HCT116 (cell line): ENCODE data around the gene ZNF212. TPM values are rescaled to one million over a fixed set of nuclear protein-coding genes. Genes with fewer than 3 reads are reported as not detected.

Experiments
- ATAC-seq: fragments of 200-7000 bp; cut with Tn5 transposase; 2 replicates; pipeline ENCODE4 v1.9.1; 2020; ENCODE audit warnings: mild to moderate bottlenecking, moderate library complexity
- BruUV-seq: library from RNA; stranded (reverse); fragments of 400-500 nt; replicated peaks from 2 replicates; lab custom pipeline; 2021; lab: Mats Ljungman, UMichigan
- CTCF ChIA-PET: fragments of 300-600 bp; sonication (Branson Sonifier 250); formaldehyde crosslinking; loops from one replicate; lab custom pipeline; 2021; ENCODE audit warnings: antibody characterized with exemption; lab: Charles Lee
- POLR2A ChIA-PET: fragments of 300-600, 350-600 bp; sonication (Branson Sonifier 250); formaldehyde crosslinking; loops from one replicate; lab custom pipeline; 2021; ENCODE audit warnings: antibody characterized with exemption; lab: Charles Lee
- RAD21 ChIA-PET, 2 experiments: fragments of 300-600 bp; sonication (Branson Sonifier 250); formaldehyde crosslinking; loops; one replicate each; lab custom pipeline; 2023; ENCODE audit warnings: low total read pairs in 2 of 2; ENCODE audit not compliant: uncharacterized antibody in 2 of 2, unreplicated experiment in 2 of 2, low non-redundant PET in 1 of 2; lab: Charles Lee
- DNase-seq: peaks from one replicate; pipeline ENCODE4 v3.0.0-alpha.2; 2010; ENCODE audit warnings: low read depth, low spot score
- H2AFZ ChIP-seq: fragments of 200-600 bp; shearing (Covaris generic), sonication (generic); 2 replicates; pipeline ENCODE4 v1.6.1; 2017; ENCODE audit warnings: low read depth, mixed run types, mixed read lengths, antibody characterized with exemption, low read length; ENCODE audit not compliant: poor library complexity, severe bottlenecking
- H3K27ac ChIP-seq: 2 replicates; pipeline ENCODE4 v1.5.1; 2012; ENCODE audit warnings: low read depth, low read length
- H3K27me3 ChIP-seq: fragments of 200-600 bp; sonication (generic); 2 replicates; pipeline ENCODE4 v1.6.1; 2016; ENCODE audit warnings: mixed run types, low read length, mixed read lengths; ENCODE audit not compliant: insufficient read depth
- H3K36me3 ChIP-seq, 2 experiments: fragments of 200-500 bp in 1 of 2; fragments of 200-600 bp in 1 of 2; sonication (Bioruptor generic) in 1 of 2; sonication (generic) in 1 of 2; 2 replicates each; pipeline versions ENCODE4 v1.5.1 to v1.6.1; 2014 to 2016; ENCODE audit warnings: low read length in 2 of 2, inconsistent platforms in 1 of 2, mixed read lengths in 1 of 2, mixed run types in 1 of 2; ENCODE audit not compliant: insufficient read depth in 2 of 2, control insufficient read depth in 1 of 2
- H3K4me1 ChIP-seq, 2 experiments: fragments of 200-600 bp in 1 of 2; sonication (generic) in 1 of 2; 2 replicates each; pipeline versions ENCODE4 v1.5.1 to v1.6.1; 2012 to 2017; ENCODE audit warnings: low read length in 2 of 2, inconsistent platforms in 1 of 2, mild to moderate bottlenecking in 1 of 2, mixed read lengths in 1 of 2, mixed run types in 1 of 2, moderate library complexity in 1 of 2; ENCODE audit not compliant: insufficient read depth in 2 of 2, control insufficient read depth in 1 of 2
- H3K4me2 ChIP-seq: fragments of 200-600 bp; sonication (generic); 2 replicates; pipeline ENCODE4 v1.6.1; 2017; ENCODE audit warnings: mixed run types, low read length, mixed read lengths
- H3K4me3 ChIP-seq, 2 experiments: fragments of 200-600 bp in 1 of 2; sonication (generic) in 1 of 2; replicated peaks in 1 of 2; 2 replicates each; pipeline ENCODE4 v1.5.1; 2011 to 2016; ENCODE audit warnings: low read length in 2 of 2, control low read depth in 1 of 2, low read depth in 1 of 2, mild to moderate bottlenecking in 1 of 2, mixed read lengths in 1 of 2, mixed run types in 1 of 2
- H3K79me2 ChIP-seq: fragments of 200-600 bp; sonication (generic); 2 replicates; pipeline ENCODE4 v1.6.1; 2017; ENCODE audit warnings: mild to moderate bottlenecking, mixed run types, low read length, moderate library complexity, mixed read lengths; ENCODE audit not compliant: insufficient read depth
- H3K9ac ChIP-seq: fragments of 200-600 bp; sonication (generic); 2 replicates; pipeline ENCODE4 v1.6.1; 2016; ENCODE audit warnings: low read length, mixed read lengths
- H3K9me2 ChIP-seq: fragments of 200-600 bp; sonication (generic), shearing (Covaris generic); 2 replicates; pipeline ENCODE4 v1.6.1; 2017; ENCODE audit warnings: mixed run types, mild to moderate bottlenecking, moderate library complexity; ENCODE audit not compliant: insufficient read depth
- H3K9me3 ChIP-seq, 2 experiments: fragments of 200-500 bp in 1 of 2; fragments of 200-600 bp in 1 of 2; sonication (Bioruptor generic) in 1 of 2; sonication (generic) in 1 of 2; 2 replicates each; pipeline ENCODE4 v1.6.1; 2014 to 2017; ENCODE audit warnings: low read length in 2 of 2, mixed read lengths in 2 of 2, inconsistent platforms in 1 of 2, low read depth in 1 of 2, mild to moderate bottlenecking in 1 of 2, mixed run types in 1 of 2, moderate library complexity in 1 of 2; ENCODE audit not compliant: control insufficient read depth in 1 of 2, insufficient read depth in 1 of 2
- H4K20me1 ChIP-seq: fragments of 200-600 bp; sonication (generic), shearing (Covaris generic); 2 replicates; pipeline ENCODE4 v1.6.1; 2017; ENCODE audit warnings: mixed run types, mild to moderate bottlenecking, moderate library complexity; ENCODE audit not compliant: insufficient read depth
- CBX3 ChIP-seq: IDR thresholded peaks from 2 replicates; pipeline ENCODE4 v1.6.1; 2012; ENCODE audit warnings: low read depth
- ELF1 ChIP-seq: IDR thresholded peaks from 2 replicates; pipeline ENCODE4 v1.6.1; 2012; ENCODE audit warnings: low read depth, borderline replicate concordance
- JUND ChIP-seq: IDR thresholded peaks from 2 replicates; pipeline ENCODE4 v1.6.1; 2012
- RAD21 ChIP-seq: IDR thresholded peaks from 2 replicates; pipeline ENCODE4 v1.6.1; 2012; ENCODE audit warnings: low read depth, mild to moderate bottlenecking
- ZFX ChIP-seq: fragments of 450-650 bp; IDR thresholded peaks from 2 replicates; pipeline ENCODE4 v1.6.1; 2017
- intact Hi-C: fragments of 100-400 bp; cut with micrococcal nuclease; formaldehyde crosslinking; loops from 2 replicates; pipeline ENCODE4 v1.10.0; 2022
- total RNA-seq: library from RNA; stranded (reverse); gene quantifications from one replicate; pipeline ENCODE4 v1.2.1, GENCODE V29; 2021; ENCODE audit not compliant: unreplicated experiment
- TF ChIP-seq, protein P1 (sequence below): IDR thresholded peaks from 2 replicates; pipeline ENCODE4 v1.6.1; 2012; ENCODE audit warnings: low read depth

The ZNF212 gene
- total RNA-seq, 1 experiment from 2014 or later: 13.7 TPM

DNA sequence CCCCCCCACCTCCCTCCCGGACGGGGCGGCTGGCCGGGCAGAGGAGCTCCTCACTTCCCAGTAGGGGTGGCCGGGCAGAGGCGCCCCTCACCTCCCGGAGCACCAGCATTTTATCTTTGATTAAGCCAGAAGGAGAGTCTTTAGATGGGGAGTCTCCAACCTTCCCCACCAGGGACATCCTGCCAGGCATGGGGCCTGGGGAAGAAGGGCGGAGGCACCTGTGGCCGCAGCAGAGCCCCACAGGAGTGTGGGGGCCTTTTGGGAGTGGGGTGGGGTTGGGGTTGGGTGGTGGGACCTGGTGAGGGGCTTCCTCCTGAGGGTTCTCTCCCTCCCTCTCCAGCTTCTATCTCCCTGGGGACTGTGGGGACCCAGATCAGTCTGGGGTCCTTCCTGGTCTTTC lies 40.7 kb downstream of the ZNF212 start:
- no peak overlapping the region for H2AFZ ChIP-seq
- POLR2A ChIA-PET: no interaction called here
- H3K36me3 ChIP-seq: 0 out of 4 replicates have a peak, but pooled peaks cover 0 to 2% of the 10 kb centered on the region in 2 experiments
- TF ChIP-seq ZFX: no peak
- TF ChIP-seq, protein P1, sequence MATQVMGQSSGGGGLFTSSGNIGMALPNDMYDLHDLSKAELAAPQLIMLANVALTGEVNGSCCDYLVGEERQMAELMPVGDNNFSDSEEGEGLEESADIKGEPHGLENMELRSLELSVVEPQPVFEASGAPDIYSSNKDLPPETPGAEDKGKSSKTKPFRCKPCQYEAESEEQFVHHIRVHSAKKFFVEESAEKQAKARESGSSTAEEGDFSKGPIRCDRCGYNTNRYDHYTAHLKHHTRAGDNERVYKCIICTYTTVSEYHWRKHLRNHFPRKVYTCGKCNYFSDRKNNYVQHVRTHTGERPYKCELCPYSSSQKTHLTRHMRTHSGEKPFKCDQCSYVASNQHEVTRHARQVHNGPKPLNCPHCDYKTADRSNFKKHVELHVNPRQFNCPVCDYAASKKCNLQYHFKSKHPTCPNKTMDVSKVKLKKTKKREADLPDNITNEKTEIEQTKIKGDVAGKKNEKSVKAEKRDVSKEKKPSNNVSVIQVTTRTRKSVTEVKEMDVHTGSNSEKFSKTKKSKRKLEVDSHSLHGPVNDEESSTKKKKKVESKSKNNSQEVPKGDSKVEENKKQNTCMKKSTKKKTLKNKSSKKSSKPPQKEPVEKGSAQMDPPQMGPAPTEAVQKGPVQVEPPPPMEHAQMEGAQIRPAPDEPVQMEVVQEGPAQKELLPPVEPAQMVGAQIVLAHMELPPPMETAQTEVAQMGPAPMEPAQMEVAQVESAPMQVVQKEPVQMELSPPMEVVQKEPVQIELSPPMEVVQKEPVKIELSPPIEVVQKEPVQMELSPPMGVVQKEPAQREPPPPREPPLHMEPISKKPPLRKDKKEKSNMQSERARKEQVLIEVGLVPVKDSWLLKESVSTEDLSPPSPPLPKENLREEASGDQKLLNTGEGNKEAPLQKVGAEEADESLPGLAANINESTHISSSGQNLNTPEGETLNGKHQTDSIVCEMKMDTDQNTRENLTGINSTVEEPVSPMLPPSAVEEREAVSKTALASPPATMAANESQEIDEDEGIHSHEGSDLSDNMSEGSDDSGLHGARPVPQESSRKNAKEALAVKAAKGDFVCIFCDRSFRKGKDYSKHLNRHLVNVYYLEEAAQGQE: no peak
- no peak for TF ChIP-seq ELF1
- ATAC-seq (no peak), DNase-seq (no peak)
- CTCF ChIA-PET: no interaction called here
- BruUV-seq: no TSS peak
- no peaks in the 10 kb centered on the region for H3K79me2 ChIP-seq
- H3K9me2 ChIP-seq: no peaks in the 10 kb centered on the region
- H3K9me3 ChIP-seq: no peaks in the 10 kb centered on the region
- H3K4me2 ChIP-seq: no peak overlapping the region
- no peaks in the 10 kb centered on the region for H3K27me3 ChIP-seq
- no peak overlapping the region for H3K9ac ChIP-seq
- no peak overlapping the region for H3K27ac ChIP-seq
- no peak overlapping the region for H3K4me3 ChIP-seq
- peaks cover 0 to 8% of the 10 kb centered on the region in 2 experiments; a peak in 2 of 4 replicates for H3K4me1 ChIP-seq
- no peaks in the 10 kb centered on the region for H4K20me1 ChIP-seq
- RAD21 ChIA-PET: no interaction called here
- intact Hi-C loops: no loop called here

DNA sequence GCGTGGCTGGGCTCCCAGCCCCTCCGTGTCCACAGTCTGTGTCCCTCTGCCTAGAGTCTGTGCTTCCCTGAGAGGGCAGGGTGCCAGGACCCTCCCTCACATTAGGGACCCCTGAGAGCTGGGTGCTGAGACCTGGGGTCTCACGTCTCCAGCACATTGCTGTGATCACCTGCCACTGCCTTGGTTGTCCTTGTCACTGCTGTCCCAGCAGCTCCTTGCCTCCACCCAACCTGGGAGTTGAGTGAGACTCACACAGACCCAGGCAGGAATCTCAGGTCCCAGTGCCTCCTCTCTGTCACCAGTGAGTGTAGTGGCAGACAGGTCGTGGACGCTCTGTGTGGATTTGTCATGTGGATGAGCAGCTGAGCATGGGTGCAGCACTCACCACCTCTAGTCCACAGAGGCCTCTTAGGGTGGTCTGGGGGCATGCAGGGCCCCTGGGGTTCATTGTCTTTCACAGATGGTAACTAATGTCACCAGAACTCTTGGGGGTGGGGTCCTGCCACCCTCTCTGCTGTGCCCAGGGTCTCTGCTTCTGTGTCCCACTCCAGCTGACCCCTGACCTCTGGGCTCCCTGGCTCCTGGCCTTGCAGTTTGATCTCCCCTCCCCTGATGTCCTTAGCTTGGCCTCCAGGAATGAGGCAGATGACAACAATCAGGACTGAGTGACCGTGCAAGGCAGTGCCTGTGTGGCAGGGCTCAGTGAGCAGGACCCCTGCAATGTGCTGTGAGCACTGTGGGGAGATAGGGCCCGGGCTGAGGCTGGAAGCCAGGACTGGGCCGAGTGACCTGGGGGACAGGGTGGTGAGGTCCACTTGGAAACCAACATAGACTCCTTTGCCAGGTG lies 41.4 kb downstream of the ZNF212 start:
- Histone ChIP-seq H3K27me3 (no peaks in the 10 kb centered on the region), H3K4me1 (peaks cover 2 to 14% of the 10 kb centered on the region in 2 experiments; a peak in 3 of 4 replicates), H3K4me2 (no peak overlapping the region)
- ATAC-seq: no peak
- BruUV-seq: no TSS peak
- TF ChIP-seq CBX3: no peak
- TF ChIP-seq JUND: no peak
- TF ChIP-seq RAD21: no peak
- TF ChIP-seq, all 23 proteins: peak for 0
- POLR2A ChIA-PET: no interaction called here
- Histone ChIP-seq H3K9me3 (no peaks in the 10 kb centered on the region), H3K4me3 (no peak overlapping the region), H3K36me3 (0 out of 4 replicates have a peak, but pooled peaks cover 0 to 2% of the 10 kb centered on the region in 2 experiments), H3K27ac (no peak overlapping the region), H4K20me1 (no peaks in the 10 kb centered on the region), H3K9me2 (no peaks in the 10 kb centered on the region), H3K9ac (no peak overlapping the region), H3K79me2 (no peaks in the 10 kb centered on the region), H2AFZ (no peak overlapping the region)
- intact Hi-C loops: no loop called here
- no peak for DNase-seq
- RAD21 ChIA-PET: no interaction called here
- CTCF ChIA-PET: no interaction called here
